ENCODE measurements around the gene MYF6.

- TF ChIP-seq CTCF (IDR thresholded peaks at IDR 0.05) (no peak), POLR2A (IDR thresholded peaks at IDR 0.05) (no peak)
Measured at GRCh38 chr12:80690513-80690912, 16.9 kb upstream of the MYF6 start.
